ENCODE measurements around the gene FSTL4. TPM values are rescaled to one million over a fixed set of nuclear protein-coding genes. Genes with fewer than 3 reads are reported as not detected.

FSTL4 gene
- total RNA-seq, 1 donor = 0.52 TPM

- Histone ChIP-seq H3K4me3 (ENCODE audit: low read length) (no peak overlapping the region), H3K27me3 (ENCODE audit: insufficient read depth, low read length) (no peaks in the 10 kb centered on the region), H3K9me3 (ENCODE audit: low read depth, low read length) (no peaks in the 10 kb centered on the region), H3K4me1 (ENCODE audit: insufficient read depth, low read length) (no peaks in the 10 kb centered on the region)
These were observed 246.6 kb downstream of the FSTL4 start for GRCh38 chr5:133365738-133366137.

- no peaks in the 10 kb centered on the region for H3K27me3 ChIP-seq (ENCODE audit: insufficient read depth, low read length)
- no peaks in the 10 kb centered on the region for H3K4me1 ChIP-seq (ENCODE audit: insufficient read depth, low read length)
- no peak overlapping the region for H3K4me3 ChIP-seq (ENCODE audit: low read length)
- H3K9me3 ChIP-seq (ENCODE audit: low read depth, low read length) = no peaks in the 10 kb centered on the region
These were observed 247.2 kb downstream of the FSTL4 start for GRCh38 chr5:133364936-133365707.

DNA sequence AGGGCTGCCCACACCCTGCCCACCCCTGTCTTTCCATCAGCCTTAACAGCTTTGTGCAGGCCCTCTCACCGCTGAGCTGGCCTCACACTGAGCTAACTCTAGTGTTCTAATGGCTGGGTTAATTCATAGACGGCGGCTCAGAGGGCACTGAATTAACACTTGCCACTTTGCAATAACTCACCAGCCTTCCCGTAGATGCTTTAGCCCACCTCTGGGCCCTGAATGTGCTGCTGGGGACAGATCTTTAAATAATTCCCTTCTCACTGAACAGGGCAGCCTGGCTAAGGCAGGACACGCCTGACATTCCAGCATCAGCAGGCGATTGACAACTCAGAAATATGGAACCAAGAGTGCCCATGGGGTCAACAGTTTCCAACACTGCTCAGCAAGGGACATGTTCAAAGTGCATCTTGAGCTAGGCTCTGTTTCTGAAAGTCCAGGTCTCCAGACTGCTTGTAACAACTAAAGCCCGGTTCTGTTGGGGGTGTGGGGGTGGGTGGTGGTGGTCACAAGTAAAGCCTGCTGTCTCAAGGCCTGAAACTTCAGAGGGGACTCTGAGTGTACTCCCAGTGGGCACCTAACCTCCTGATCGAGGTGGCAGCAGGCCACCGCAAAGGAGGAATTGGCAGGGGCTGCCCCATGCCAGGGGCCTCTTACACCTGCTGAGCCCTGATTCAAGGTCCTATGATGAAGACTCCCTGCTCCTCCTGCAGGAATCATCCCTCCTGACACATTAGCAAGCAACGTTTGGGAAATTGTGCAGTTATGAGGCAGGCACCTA lies 248.3 kb downstream of the FSTL4 start:
- H3K9me3 ChIP-seq (ENCODE audit: low read depth, low read length) = no peaks in the 10 kb centered on the region
- no peak overlapping the region for H3K4me3 ChIP-seq (ENCODE audit: low read length)
- no peaks in the 10 kb centered on the region for H3K27me3 ChIP-seq (ENCODE audit: insufficient read depth, low read length)
- no peaks in the 10 kb centered on the region for H3K4me1 ChIP-seq (ENCODE audit: insufficient read depth, low read length)

DNA sequence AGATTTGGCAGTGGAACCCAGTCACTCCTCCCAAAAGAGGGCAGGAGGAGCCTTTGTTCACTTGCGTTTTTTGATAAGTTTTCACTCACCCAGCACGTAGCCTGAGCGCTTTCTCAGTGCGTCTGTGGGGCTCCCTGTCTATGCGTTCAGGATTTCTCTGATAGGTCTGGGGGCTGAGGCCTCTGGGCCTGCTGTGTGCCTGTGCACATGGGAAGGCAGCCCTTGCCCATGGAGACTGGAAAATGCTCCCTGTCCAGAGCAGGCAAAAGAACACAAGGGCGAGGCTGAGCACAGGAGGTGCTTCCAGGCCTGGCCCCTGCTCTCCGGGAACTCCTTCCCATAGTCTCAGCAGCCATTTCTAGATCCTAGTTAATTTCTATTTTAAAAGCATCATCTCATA lies 249.9 kb downstream of the FSTL4 start:
- no peaks in the 10 kb centered on the region for H3K27me3 ChIP-seq (ENCODE audit: insufficient read depth, low read length)
- H3K4me1 ChIP-seq (ENCODE audit: insufficient read depth, low read length) = no peaks in the 10 kb centered on the region
- no peaks in the 10 kb centered on the region for H3K9me3 ChIP-seq (ENCODE audit: low read depth, low read length)
- H3K4me3 ChIP-seq (ENCODE audit: low read length) = no peak overlapping the region

- H3K27me3 ChIP-seq (ENCODE audit: insufficient read depth, low read length) = no peaks in the 10 kb centered on the region
- no peaks in the 10 kb centered on the region for H3K9me3 ChIP-seq (ENCODE audit: low read depth, low read length)
These were observed 250.4 kb downstream of the FSTL4 start for GRCh38 chr5:133361922-133362321.

DNA sequence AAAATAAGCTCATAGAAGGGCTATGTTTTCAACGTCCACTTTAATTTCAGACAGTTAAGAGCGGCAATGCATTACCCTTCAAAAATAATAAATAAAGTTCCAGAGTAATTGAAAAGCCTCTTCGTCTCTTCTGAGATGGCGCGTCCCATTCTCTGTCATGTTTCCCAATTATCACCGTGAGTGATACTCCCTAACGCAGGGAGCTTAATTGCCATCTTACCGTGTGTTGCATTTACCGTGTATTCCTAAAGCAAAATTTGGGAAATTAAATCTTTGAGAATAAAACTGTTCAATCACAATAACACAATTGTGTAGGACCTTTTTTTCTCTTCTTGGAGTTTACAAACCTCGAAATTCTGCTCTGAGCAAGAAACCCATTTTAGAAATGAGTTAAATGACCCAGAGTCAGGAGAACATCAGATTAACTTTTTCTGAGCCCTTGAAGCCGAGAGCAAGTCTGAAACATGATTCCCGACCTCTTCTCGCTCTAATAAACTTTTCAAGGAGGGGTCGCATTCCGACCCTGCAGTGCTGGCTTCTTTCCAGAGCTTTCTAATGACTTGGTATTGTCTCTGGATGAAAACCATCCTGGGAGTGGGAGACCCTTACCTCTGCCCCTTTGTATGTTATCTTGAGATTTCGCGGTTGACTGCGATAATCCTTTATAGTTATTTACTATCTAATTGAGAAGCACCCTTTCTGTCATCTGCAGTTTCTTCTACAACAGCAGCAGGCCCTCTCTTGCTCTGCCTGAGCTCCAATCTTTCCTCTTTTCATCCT lies 251.5 kb downstream of the FSTL4 start:
- Histone ChIP-seq H3K4me3 (ENCODE audit: low read length) (no peak overlapping the region), H3K27me3 (ENCODE audit: insufficient read depth, low read length) (no peaks in the 10 kb centered on the region), H3K9me3 (ENCODE audit: low read depth, low read length) (no peaks in the 10 kb centered on the region), H3K4me1 (ENCODE audit: insufficient read depth, low read length) (no peaks in the 10 kb centered on the region)

More at GRCh38 chr5:133361922-133362321, 250.4 kb downstream of the FSTL4 start:
- H3K4me1 ChIP-seq (ENCODE audit: insufficient read depth, low read length) = no peaks in the 10 kb centered on the region
- H3K4me3 ChIP-seq (ENCODE audit: low read length) = no peak overlapping the region

DNA sequence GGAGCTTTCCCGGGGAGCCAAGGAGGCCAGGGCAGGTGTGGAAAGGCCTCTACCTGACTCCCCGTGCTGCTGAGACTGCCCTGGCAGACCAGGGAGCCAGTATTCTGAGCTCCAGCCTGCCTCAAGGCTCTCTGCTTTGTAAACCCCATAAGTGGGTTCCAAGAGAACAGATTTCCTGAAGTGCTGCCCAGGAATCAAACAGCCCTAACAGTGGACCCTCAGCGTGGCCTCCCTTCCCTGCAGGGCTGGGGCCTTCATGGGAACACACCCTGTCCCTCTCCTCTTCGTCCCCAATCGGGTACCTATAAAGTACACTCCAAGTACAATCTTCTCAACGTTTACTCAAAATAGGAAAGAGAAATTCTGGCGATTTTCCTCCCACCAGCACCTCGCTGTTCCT lies 252.5 kb downstream of the FSTL4 start:
- Histone ChIP-seq H3K4me3 (ENCODE audit: low read length) (no peak overlapping the region), H3K4me1 (ENCODE audit: insufficient read depth, low read length) (no peaks in the 10 kb centered on the region), H3K27me3 (ENCODE audit: insufficient read depth, low read length) (no peaks in the 10 kb centered on the region), H3K9me3 (ENCODE audit: low read depth, low read length) (no peaks in the 10 kb centered on the region)

GRCh38 chr5:133358271-133358670 lies 254.1 kb downstream of the FSTL4 start:
- Histone ChIP-seq H3K4me3 (ENCODE audit: low read length) (no peak overlapping the region), H3K9me3 (ENCODE audit: low read depth, low read length) (no peaks in the 10 kb centered on the region), H3K27me3 (ENCODE audit: insufficient read depth, low read length) (no peaks in the 10 kb centered on the region), H3K4me1 (ENCODE audit: insufficient read depth, low read length) (no peaks in the 10 kb centered on the region)

- H3K4me1 ChIP-seq (ENCODE audit: insufficient read depth, low read length) = no peaks in the 10 kb centered on the region
- H3K27me3 ChIP-seq (ENCODE audit: insufficient read depth, low read length) = no peaks in the 10 kb centered on the region
- H3K4me3 ChIP-seq (ENCODE audit: low read length) = no peak overlapping the region
- no peaks in the 10 kb centered on the region for H3K9me3 ChIP-seq (ENCODE audit: low read depth, low read length)
These were observed 254.6 kb downstream of the FSTL4 start for GRCh38 chr5:133357758-133358157.

GRCh38 chr5:133356984-133357421 lies 255.3 kb downstream of the FSTL4 start:
- no peaks in the 10 kb centered on the region for H3K4me1 ChIP-seq (ENCODE audit: insufficient read depth, low read length)
- H3K4me3 ChIP-seq (ENCODE audit: low read length) = no peak overlapping the region
- H3K27me3 ChIP-seq (ENCODE audit: insufficient read depth, low read length) = no peaks in the 10 kb centered on the region
- no peaks in the 10 kb centered on the region for H3K9me3 ChIP-seq (ENCODE audit: low read depth, low read length)

DNA sequence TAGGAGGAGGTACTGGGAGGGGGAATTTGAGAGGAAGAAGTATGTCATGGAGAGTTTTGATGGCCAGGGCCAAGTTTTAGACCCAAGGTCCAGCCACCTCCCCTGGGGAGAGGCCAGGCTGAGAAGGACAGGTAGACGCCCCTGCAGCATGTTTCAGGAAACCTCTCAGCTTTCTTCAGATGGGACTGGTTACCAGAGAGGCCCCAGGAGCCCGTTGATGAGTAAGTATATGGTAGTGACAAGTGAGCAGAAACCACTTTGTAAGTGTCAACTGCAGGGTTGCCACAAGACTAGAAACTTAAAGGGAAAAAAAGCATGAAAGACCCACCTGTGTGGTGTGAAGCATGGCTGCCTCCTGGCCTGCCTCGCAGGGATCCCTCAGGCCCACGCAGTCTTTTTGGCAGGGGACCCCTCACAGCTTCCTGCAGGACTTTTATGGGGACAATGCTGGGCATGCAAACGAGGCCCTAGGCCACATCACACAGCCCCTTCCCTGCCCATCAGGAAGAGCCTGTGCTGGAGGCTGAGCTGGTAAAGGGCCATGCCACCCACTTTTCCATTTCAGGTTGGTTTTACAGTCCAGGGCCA lies 255.9 kb downstream of the FSTL4 start:
- H3K4me3 ChIP-seq (ENCODE audit: low read length) = no peak overlapping the region
- H3K9me3 ChIP-seq (ENCODE audit: low read depth, low read length) = no peaks in the 10 kb centered on the region
- no peaks in the 10 kb centered on the region for H3K4me1 ChIP-seq (ENCODE audit: insufficient read depth, low read length)
- no peaks in the 10 kb centered on the region for H3K27me3 ChIP-seq (ENCODE audit: insufficient read depth, low read length)

DNA sequence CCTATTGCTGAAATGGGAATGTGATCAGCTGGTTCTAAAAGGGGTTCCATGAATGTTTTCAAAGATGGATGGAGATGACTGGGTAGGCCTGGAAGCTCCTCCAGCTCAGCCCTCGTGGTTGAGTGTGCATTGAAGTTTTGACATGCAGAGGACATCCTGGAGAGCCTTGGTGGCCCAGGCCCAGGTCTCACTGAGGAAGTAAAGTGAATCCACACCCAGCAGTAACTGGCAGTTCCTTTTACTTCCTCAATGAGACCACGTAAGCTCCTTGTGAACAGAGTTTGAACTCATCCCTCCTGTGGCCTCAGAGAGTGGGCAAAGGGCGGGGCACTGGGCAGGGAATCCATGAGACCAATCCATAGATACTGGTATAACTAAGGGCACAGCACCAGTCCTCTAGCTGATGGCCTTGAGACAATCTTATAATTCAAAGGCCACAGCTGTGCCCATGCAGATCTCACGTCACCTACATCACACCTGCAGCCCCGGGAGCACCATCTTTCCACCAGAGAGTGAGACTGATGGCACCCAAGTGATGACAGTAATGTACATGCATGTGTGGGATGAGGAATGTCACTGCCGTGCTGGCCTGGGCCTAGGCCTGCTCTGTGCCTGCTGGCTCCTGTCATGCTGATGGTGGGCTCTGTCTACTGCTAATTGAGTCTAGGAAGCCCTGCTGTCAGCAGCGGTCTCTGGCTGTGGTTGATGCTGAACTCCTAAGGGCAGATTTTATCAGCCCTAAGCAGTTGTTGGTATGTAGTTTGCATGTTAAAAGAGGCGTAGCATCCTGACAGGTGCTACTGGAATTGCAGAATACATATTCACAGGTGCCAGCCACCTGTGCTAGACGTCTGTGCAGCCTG lies 257.8 kb downstream of the FSTL4 start:
- H3K4me1 ChIP-seq (ENCODE audit: insufficient read depth, low read length) = no peaks in the 10 kb centered on the region
- no peaks in the 10 kb centered on the region for H3K9me3 ChIP-seq (ENCODE audit: low read depth, low read length)
- H3K27me3 ChIP-seq (ENCODE audit: insufficient read depth, low read length) = no peaks in the 10 kb centered on the region
- H3K4me3 ChIP-seq (ENCODE audit: low read length) = no peak overlapping the region

DNA sequence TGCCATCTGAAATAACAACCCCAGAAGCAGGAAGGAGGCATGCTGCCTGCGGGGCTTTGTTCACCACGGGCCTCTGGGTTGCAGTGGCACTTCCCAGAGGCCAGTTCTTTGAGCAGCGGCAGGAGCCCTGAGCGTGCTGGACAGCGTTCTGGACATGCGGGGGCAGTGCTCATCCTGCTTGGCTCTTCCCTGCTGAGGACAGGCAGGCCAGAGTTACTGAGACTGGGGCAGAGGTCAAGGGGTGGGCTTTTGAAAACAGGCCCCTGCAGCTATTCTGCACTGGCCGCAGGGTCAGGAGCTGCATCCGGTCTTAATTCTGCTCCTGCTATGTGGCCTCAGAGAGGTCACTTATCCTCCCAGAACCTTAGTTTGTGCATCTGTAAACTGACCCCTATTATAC lies 258.6 kb downstream of the FSTL4 start:
- no peaks in the 10 kb centered on the region for H3K9me3 ChIP-seq (ENCODE audit: low read depth, low read length)
- H3K4me3 ChIP-seq (ENCODE audit: low read length) = no peak overlapping the region
- no peaks in the 10 kb centered on the region for H3K27me3 ChIP-seq (ENCODE audit: insufficient read depth, low read length)
- no peaks in the 10 kb centered on the region for H3K4me1 ChIP-seq (ENCODE audit: insufficient read depth, low read length)

DNA sequence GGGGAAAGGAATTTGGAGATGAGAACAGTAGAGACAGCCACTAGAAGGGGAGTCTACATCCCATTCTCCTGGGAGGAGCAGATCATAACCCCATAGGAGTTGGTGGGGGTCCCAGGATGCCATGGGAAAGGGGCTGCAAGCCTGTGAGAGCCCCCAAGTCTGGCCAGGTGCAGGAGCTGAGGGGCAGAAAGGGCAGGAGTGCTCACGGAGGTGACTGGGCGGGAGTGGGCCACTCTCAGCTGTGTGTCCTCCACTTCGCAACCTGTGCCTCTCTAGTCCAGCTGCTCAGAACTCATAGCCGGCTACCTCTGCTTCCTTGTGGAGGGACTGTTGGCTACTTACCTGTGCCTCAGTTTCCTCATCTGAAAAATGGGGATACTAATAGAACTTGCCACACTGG lies 263.9 kb downstream of the FSTL4 start:
- H3K4me3 ChIP-seq (ENCODE audit: low read length) = no peak overlapping the region

More for the DNA sequence above, 263.9 kb downstream of the FSTL4 start:
- Histone ChIP-seq H3K9me3 (ENCODE audit: low read depth, low read length) (no peaks in the 10 kb centered on the region), H3K27me3 (ENCODE audit: insufficient read depth, low read length) (no peaks in the 10 kb centered on the region), H3K4me1 (ENCODE audit: insufficient read depth, low read length) (no peaks in the 10 kb centered on the region)
